BJ (cell line): ENCODE results near the gene SNIP1. TPM values are rescaled to one million over a fixed set of nuclear protein-coding genes. Genes with fewer than 3 reads are reported as not detected.
A peak's percentile ranks its signal among the peaks of the same experiment; 100 is the strongest.

Source experiments
- CTCF ChIA-PET: fragments of 350-600 bp; formaldehyde crosslinking; extraction: SDS; loops from one replicate; lab custom pipeline; 2021; ENCODE audit warnings: antibody characterized with exemption, inconsistent platforms; lab: Yijun Ruan, JAX
- POLR2A ChIA-PET: fragments of 300-600 bp; sonication (Branson Sonifier 250); formaldehyde crosslinking; extraction: SDS; loops from one replicate; lab custom pipeline; 2021; ENCODE audit warnings: antibody characterized with exemption; lab: Charles Lee
- DNase-seq: peaks from one replicate; pipeline ENCODE4 v3.0.0-alpha.2; 2011; ENCODE audit warnings: low read depth
- H3K27me3 ChIP-seq: 2 replicates; pipeline ENCODE4 v1.6.0; 2011; ENCODE audit warnings: low read length; ENCODE audit not compliant: control insufficient read depth, insufficient read depth
- H3K36me3 ChIP-seq: 2 replicates; pipeline ENCODE4 v1.5.1; 2011; ENCODE audit warnings: low read length; ENCODE audit not compliant: control insufficient read depth, insufficient read depth
- H3K4me3 ChIP-seq: 2 replicates; pipeline ENCODE4 v1.5.1; 2011; ENCODE audit warnings: low read depth, mild to moderate bottlenecking, control low read depth, low read length
- CTCF ChIP-seq: IDR thresholded peaks from 2 replicates; pipeline ENCODE4 v1.5.1; 2011; ENCODE audit warnings: low read depth, mild to moderate bottlenecking, control low read depth, inconsistent platforms, low read length, moderate library complexity; ENCODE audit not compliant: insufficient read depth
- polyA plus RNA-seq: library from polyadenylated mRNA; depleted of rRNA; stranded (reverse); fragments of >200 nt; gene quantifications from 2 replicates; pipeline ENCODE4 v1.2.3, GENCODE V29; 2011

The SNIP1 gene
- polyA plus RNA-seq, 1 experiment: 5.8 TPM

GRCh38 chr1:37558411-37558810 is 4.3 kb upstream of the SNIP1 start:
- Histone ChIP-seq H3K27me3 (no peaks in the 10 kb centered on the region), H3K36me3 (peaks cover 2% of the 10 kb centered on the region), H3K4me3 (no peak overlapping the region)
- TF ChIP-seq CTCF: no peak
- CTCF ChIA-PET: no interaction called here
- no peak for DNase-seq
- POLR2A ChIA-PET: no interaction called here

DNA sequence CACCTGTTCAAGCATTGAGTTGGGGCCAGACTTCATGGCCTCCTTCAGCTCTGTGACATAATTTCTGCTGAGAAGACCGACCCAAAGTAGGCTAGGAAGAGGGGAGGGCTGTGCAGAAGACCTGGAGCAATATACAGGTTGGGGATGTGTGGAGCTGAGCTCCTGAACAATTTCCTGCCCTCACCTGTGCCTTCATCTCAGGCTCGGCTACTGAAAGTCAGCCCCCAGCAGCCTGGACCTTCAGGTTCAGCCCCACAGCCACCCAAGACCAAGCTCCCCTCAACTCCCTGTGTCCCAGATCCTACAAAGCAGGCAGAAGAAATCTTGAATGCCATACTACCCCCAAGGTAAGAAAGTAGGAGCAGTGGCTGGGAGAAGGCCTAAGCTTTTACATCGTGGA is 3.3 kb upstream of the SNIP1 start:
- Histone ChIP-seq H3K27me3 (no peaks in the 10 kb centered on the region), H3K36me3 (peaks cover 4% of the 10 kb centered on the region; the same call in 1 of the 2 replicates), H3K4me3 (peak overlapping the region; percentile 49)
- no peak for DNase-seq
- TF ChIP-seq CTCF: no peak
- POLR2A ChIA-PET: no interaction called here
- CTCF ChIA-PET: interaction anchor here (0.6 to 1.1 kb wide), 3 partner anchors 43 to 134 kb away, joined by 3 read pairs; partner anchors contain the start of gene MEAF6

- no peak for TF ChIP-seq CTCF
- H3K27me3 ChIP-seq: no peaks in the 10 kb centered on the region
- ChIA-PET POLR2A (no interaction called here), CTCF (interaction anchor here (0.7 to 1.1 kb wide), 3 partner anchors 42 to 135 kb away, joined by 3 read pairs; partner anchors contain the start of gene MEAF6)
- peaks cover 2% of the 10 kb centered on the region; the same call in 1 of the 2 replicates for H3K36me3 ChIP-seq
- peak within 1 kb of the TSS; percentile 49 for H3K4me3 ChIP-seq
- peak; percentile 44 for DNase-seq
Measured at GRCh38 chr1:37556712-37557196, 2.7 kb upstream of the SNIP1 start, which contains the start of gene DNALI1. Gene DNALI1, plus strand, starts transcription at chr1:37556940. Its CDS starts 55 bp downstream, at chr1:37556995.

- DNase-seq: no peak
- no peak for TF ChIP-seq CTCF
- Histone ChIP-seq H3K36me3 (peaks cover 2% of the 10 kb centered on the region; the same call in 1 of the 2 replicates), H3K27me3 (no peaks in the 10 kb centered on the region), H3K4me3 (peak overlapping the region; percentile 84)
- ChIA-PET POLR2A (no interaction called here), CTCF (interaction anchor here (0.9 kb wide), 1 partner anchor 39 kb away, joined by 3 read pairs; the partner anchor contains the start of gene MEAF6)
Measured at GRCh38 chr1:37553598-37553926, 531 bp downstream of the SNIP1 start.

DNA sequence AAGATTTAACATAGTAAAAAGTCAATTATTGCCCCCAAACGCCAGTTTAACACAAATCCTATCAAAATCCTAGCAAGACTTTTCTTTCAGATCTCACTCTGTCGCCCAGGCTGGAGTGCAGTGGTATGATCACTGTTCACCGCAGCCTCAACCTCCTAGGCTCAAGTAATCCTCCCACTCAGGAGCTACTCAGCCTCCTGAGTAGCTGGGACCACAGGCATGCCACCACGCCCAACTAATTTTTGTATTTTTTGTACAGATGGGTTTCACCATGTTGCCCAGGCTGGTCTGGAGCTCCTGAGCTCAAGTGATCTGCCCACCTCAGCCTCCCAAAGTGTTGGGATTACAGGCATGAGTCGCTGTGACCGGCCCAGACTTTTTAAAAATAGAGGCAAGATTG is 4.8 kb downstream of the SNIP1 start:
- no peak for TF ChIP-seq CTCF
- Histone ChIP-seq H3K36me3 (peaks cover 11% of the 10 kb centered on the region), H3K4me3 (no peak overlapping the region), H3K27me3 (no peaks in the 10 kb centered on the region)
- ChIA-PET CTCF (interaction anchor here (0.6 to 1.5 kb wide), 4 partner anchors 35 to 167 kb away, joined by 3 to 4 read pairs (median 3); partner anchors contain the start of gene MEAF6), POLR2A (no interaction called here)
- DNase-seq: no peak
